Small intestine (tissue), 7 donors: ENCODE results near the gene SMIM36. TPM values are rescaled to one million over a fixed set of nuclear protein-coding genes. Genes with fewer than 3 reads are reported as not detected.
"Not testable (repeated sequence)": the region's sequence is repeated elsewhere in the genome, so short reads cannot be mapped to it uniquely, and the experiment has no call there.

Experiments used
- DNase-seq, 2 donors: peaks; one replicate each; pipeline versions ENCODE4 v3.0.0 to v3.0.0-alpha.2; 2013
- FAIRE-seq: peaks from 2 replicates; lab custom pipeline; 2012; peaks lifted over from hg19 to GRCh38; lab: Jason Lieb, UNC
- H3K27ac ChIP-seq, 3 donors: one replicate each; pipeline ENCODE4 v1.5.1; 2013; ENCODE audit warnings: low read length in 2 of 3, mild to moderate bottlenecking in 2 of 3, control low read depth in 1 of 3, inconsistent platforms in 1 of 3, low read depth in 1 of 3, moderate library complexity in 1 of 3
- H3K27me3 ChIP-seq, 3 donors: one replicate each; pipeline ENCODE4 v1.6.1; 2013; ENCODE audit warnings: low read length in 3 of 3, inconsistent platforms in 1 of 3; ENCODE audit not compliant: control insufficient read depth in 3 of 3, insufficient read depth in 3 of 3
- H3K36me3 ChIP-seq, 3 donors: one replicate each; pipeline ENCODE4 v1.6.1; 2013; ENCODE audit warnings: low read length in 3 of 3, inconsistent platforms in 1 of 3, low read depth in 1 of 3, mild to moderate bottlenecking in 1 of 3, moderate library complexity in 1 of 3; ENCODE audit not compliant: control insufficient read depth in 3 of 3, insufficient read depth in 2 of 3
- H3K4me1 ChIP-seq, 3 donors: one replicate each; pipeline ENCODE4 v1.6.1; 2013; ENCODE audit warnings: low read length in 2 of 3, inconsistent platforms in 1 of 3, low read depth in 1 of 3, mild to moderate bottlenecking in 1 of 3, moderate library complexity in 1 of 3; ENCODE audit not compliant: control insufficient read depth in 3 of 3, insufficient read depth in 2 of 3
- H3K4me3 ChIP-seq, 3 donors: one replicate each; pipeline ENCODE4 v1.5.1; 2013; ENCODE audit warnings: low read length in 3 of 3, control low read depth in 1 of 3, inconsistent platforms in 1 of 3, low read depth in 1 of 3, mild to moderate bottlenecking in 1 of 3, moderate library complexity in 1 of 3
- H3K9me3 ChIP-seq, 2 donors: one replicate each; pipeline ENCODE4 v1.6.1; 2013; ENCODE audit warnings: low read depth in 1 of 2, low read length in 1 of 2; ENCODE audit not compliant: control insufficient read depth in 2 of 2, insufficient read depth in 1 of 2
- WGBS, 3 donors: extraction: QIAGEN DNeasy Blood & Tissue Kit; methylation state at CpG; one replicate each; pipeline ENCODE4 v1.1.7; 2013; 5-methylcytosine and 5-hydroxymethylcytosine counted together
- polyA plus RNA-seq, 4 donors: library from polyadenylated mRNA; stranded (reverse) in 3 of 4; unstranded in 1 of 4; fragments of 200-250 nt in 3 of 4; fragments of 120-200 nt in 1 of 4; gene quantifications; one replicate each; pipeline versions ENCODE4 v1.2.1 to v1.2.3, GENCODE V29; 2013
- donor health status: healthy with polysubstance abuse.
- donor health status: control.
- donor health status: control.
- donor health status: Bipolar disorder and iron deficiency.
- donor health status: healthy.

Gene SMIM36
- polyA plus RNA-seq, 4 donors = not detected

- DNase-seq (no peak), FAIRE-seq (no peak)
- Histone ChIP-seq H3K27ac (no peak overlapping the region), H3K36me3 (no peaks in the 10 kb centered on the region), H3K4me1 (peaks cover 4 to 27% (median 16%) of the 10 kb centered on the region in 3 donors), H3K27me3 (no peaks in the 10 kb centered on the region), H3K4me3 (no peak overlapping the region), H3K9me3 (no peaks in the 10 kb centered on the region)
- WGBS, 3 donors = 52 to 67% (median 63%) methylated on average over 4 of the region's 4 CpGs
These were observed 62.6 kb downstream of the SMIM36 start for GRCh38 chr17:55448681-55449080.

GRCh38 chr17:55446581-55447205, 64.6 kb downstream of the SMIM36 start:
- no peaks in the 10 kb centered on the region for H3K36me3 ChIP-seq
- WGBS, 3 donors = 15 to 53% (median 31%) methylated on average over 4 of the region's 4 CpGs
- FAIRE-seq (no peak), DNase-seq (no peak)
- H3K9me3 ChIP-seq = no peaks in the 10 kb centered on the region
- H3K27ac ChIP-seq = no peak overlapping the region
- peaks cover 7 to 27% (median 16%) of the 10 kb centered on the region in 3 donors for H3K4me1 ChIP-seq
- H3K27me3 ChIP-seq = no peaks in the 10 kb centered on the region
- no peak overlapping the region for H3K4me3 ChIP-seq

GRCh38 chr17:55446004-55446403, 65.2 kb downstream of the SMIM36 start:
- peaks cover 7 to 23% (median 13%) of the 10 kb centered on the region in 3 donors for H3K4me1 ChIP-seq
- not testable (repeated sequence) for H3K4me3 ChIP-seq, FAIRE-seq, H3K36me3 ChIP-seq, H3K9me3 ChIP-seq, DNase-seq, H3K27ac ChIP-seq, H3K27me3 ChIP-seq
- 89 to 100% (median 96%) methylated on average over 4 of the region's 4 CpGs for WGBS, 3 donors

GRCh38 chr17:55444471-55445441, 66.5 kb downstream of the SMIM36 start:
- Histone ChIP-seq H3K9me3 (no peaks in the 10 kb centered on the region), H3K4me3 (no peak overlapping the region), H3K4me1 (peaks cover 7 to 13% (median 12%) of the 10 kb centered on the region in 3 donors), H3K27me3 (no peaks in the 10 kb centered on the region), H3K27ac (peak overlapping the region in 2 of 3 donors; percentile 38 to 45), H3K36me3 (no peaks in the 10 kb centered on the region)
- 28 to 54% (median 41%) methylated on average over 6 of the region's 6 CpGs for WGBS, 3 donors
- no peak for FAIRE-seq
- no peak for DNase-seq

- H3K36me3 ChIP-seq = no peaks in the 10 kb centered on the region
- peaks cover 7 to 13% (median 12%) of the 10 kb centered on the region in 3 donors for H3K4me1 ChIP-seq
- peak overlapping the region in 1 of 3 donors; percentile 45 for H3K27ac ChIP-seq
- 92 to 96% (median 93%) methylated on average over 10 of the region's 10 CpGs for WGBS, 3 donors
- H3K27me3 ChIP-seq = no peaks in the 10 kb centered on the region
- no peaks in the 10 kb centered on the region for H3K9me3 ChIP-seq
- DNase-seq = no peak
- no peak overlapping the region for H3K4me3 ChIP-seq
- no peak for FAIRE-seq
These were observed 67.3 kb downstream of the SMIM36 start for GRCh38 chr17:55443904-55444303.

- no peak overlapping the region for H3K27ac ChIP-seq
- H3K36me3 ChIP-seq = no peaks in the 10 kb centered on the region
- no peak overlapping the region for H3K4me3 ChIP-seq
- no peak for FAIRE-seq
- no peak for DNase-seq
- H3K4me1 ChIP-seq = peaks cover 7 to 13% (median 12%) of the 10 kb centered on the region in 3 donors
- 79 to 93% (median 83%) methylated on average over 6 of the region's 6 CpGs for WGBS, 3 donors
- H3K9me3 ChIP-seq = no peaks in the 10 kb centered on the region
- no peaks in the 10 kb centered on the region for H3K27me3 ChIP-seq
These were observed 68.1 kb downstream of the SMIM36 start for GRCh38 chr17:55442953-55443683.

GRCh38 chr17:55442462-55442861, 68.8 kb downstream of the SMIM36 start:
- WGBS, 3 donors = 33 to 49% (median 49%) methylated on average over 5 of the region's 5 CpGs
- no peak overlapping the region for H3K4me3 ChIP-seq

GRCh38 chr17:55441544-55441943, 69.7 kb downstream of the SMIM36 start:
- 16 to 28% (median 26%) methylated on average over 2 of the region's 2 CpGs for WGBS, 3 donors
- peak overlapping the region in 1 of 3 donors; percentile 44 for H3K27ac ChIP-seq
- no peak for FAIRE-seq

More at GRCh38 chr17:55442462-55442861, 68.8 kb downstream of the SMIM36 start:
- Histone ChIP-seq H3K36me3 (no peaks in the 10 kb centered on the region), H3K4me1 (peaks cover 7 to 13% (median 12%) of the 10 kb centered on the region in 3 donors), H3K9me3 (no peaks in the 10 kb centered on the region), H3K27me3 (no peaks in the 10 kb centered on the region), H3K27ac (peak overlapping the region in 2 of 3 donors; percentile 15 to 25)
- no peak for DNase-seq
- no peak for FAIRE-seq

More at GRCh38 chr17:55441544-55441943, 69.7 kb downstream of the SMIM36 start:
- Histone ChIP-seq H3K4me3 (no peak overlapping the region), H3K4me1 (peaks cover 7 to 13% (median 8%) of the 10 kb centered on the region in 3 donors), H3K36me3 (no peaks in the 10 kb centered on the region), H3K27me3 (no peaks in the 10 kb centered on the region), H3K9me3 (no peaks in the 10 kb centered on the region)
- no peak for DNase-seq
